Measurements from ENCODE around the gene CPEB3.
"Not testable (repeated sequence)": the region's sequence is repeated elsewhere in the genome, so short reads cannot be mapped to it uniquely, and the experiment has no call there.

The CPEB3 gene

GRCh38 chr10:92146781-92147180 lies 144.1 kb downstream of the CPEB3 start:
- in situ Hi-C loops (cut with MboI; ENCODE audit: low sequenced_read_pairs), result no loop called here

GRCh38 chr10:92146107-92146506 lies 144.8 kb downstream of the CPEB3 start:
- in situ Hi-C loops (cut with MboI; ENCODE audit: low sequenced_read_pairs), result no loop called here

GRCh38 chr10:92142949-92143348 lies 147.9 kb downstream of the CPEB3 start:
- in situ Hi-C loops (cut with MboI; ENCODE audit: low sequenced_read_pairs), result no loop called here

- in situ Hi-C loops (cut with MboI; ENCODE audit: low sequenced_read_pairs), result no loop called here
Observed at GRCh38 chr10:92142512-92142911, 148.4 kb downstream of the CPEB3 start.

- in situ Hi-C loops (cut with MboI; ENCODE audit: low sequenced_read_pairs), result not testable (repeated sequence)
Observed at GRCh38 chr10:92141147-92141546, 149.7 kb downstream of the CPEB3 start.

- in situ Hi-C loops (cut with MboI; ENCODE audit: low sequenced_read_pairs), result not testable (repeated sequence)
Observed at GRCh38 chr10:92134049-92134448, 156.8 kb downstream of the CPEB3 start.

- in situ Hi-C loops (cut with MboI; ENCODE audit: low sequenced_read_pairs), result no loop called here
Observed at GRCh38 chr10:92131275-92131820, 159.5 kb downstream of the CPEB3 start.

- in situ Hi-C loops (cut with MboI; ENCODE audit: low sequenced_read_pairs), result no loop called here
Observed at GRCh38 chr10:92130622-92131274, 160.1 kb downstream of the CPEB3 start.

- in situ Hi-C loops (cut with MboI; ENCODE audit: low sequenced_read_pairs), result no loop called here
Observed at GRCh38 chr10:92126100-92126650, 164.7 kb downstream of the CPEB3 start.

GRCh38 chr10:92125144-92125543 lies 165.7 kb downstream of the CPEB3 start:
- in situ Hi-C loops (cut with MboI; ENCODE audit: low sequenced_read_pairs), result no loop called here

GRCh38 chr10:92124616-92125143 lies 166.2 kb downstream of the CPEB3 start:
- in situ Hi-C loops (cut with MboI; ENCODE audit: low sequenced_read_pairs), result no loop called here

- in situ Hi-C loops (cut with MboI; ENCODE audit: low sequenced_read_pairs), result no loop called here
Observed at GRCh38 chr10:92124020-92124419, 166.9 kb downstream of the CPEB3 start.

- in situ Hi-C loops (cut with MboI; ENCODE audit: low sequenced_read_pairs), result no loop called here
Observed at GRCh38 chr10:92122941-92123450, 167.9 kb downstream of the CPEB3 start.

- in situ Hi-C loops (cut with MboI; ENCODE audit: low sequenced_read_pairs), result no loop called here
Observed at GRCh38 chr10:92121686-92122492, 169.0 kb downstream of the CPEB3 start.

GRCh38 chr10:92119340-92119739 lies 171.5 kb downstream of the CPEB3 start:
- in situ Hi-C loops (cut with MboI; ENCODE audit: low sequenced_read_pairs), result no loop called here

- in situ Hi-C loops (cut with MboI; ENCODE audit: low sequenced_read_pairs), result not testable (repeated sequence)
Observed at GRCh38 chr10:92114917-92115316, 176.0 kb downstream of the CPEB3 start.

GRCh38 chr10:92113911-92114600 lies 176.8 kb downstream of the CPEB3 start:
- in situ Hi-C loops (cut with MboI; ENCODE audit: low sequenced_read_pairs), result no loop called here

GRCh38 chr10:92112462-92112861 lies 178.4 kb downstream of the CPEB3 start:
- in situ Hi-C loops (cut with MboI; ENCODE audit: low sequenced_read_pairs), result no loop called here

- in situ Hi-C loops (cut with MboI; ENCODE audit: low sequenced_read_pairs), result no loop called here
Observed at GRCh38 chr10:92111336-92111939, 179.4 kb downstream of the CPEB3 start.

- in situ Hi-C loops (cut with MboI; ENCODE audit: low sequenced_read_pairs), result no loop called here
Observed at GRCh38 chr10:92110039-92110794, 180.7 kb downstream of the CPEB3 start.
